Jurkat, Clone E6-1 (cell line): Measurements from ENCODE around the gene P3H3. TPM values are rescaled to one million over a fixed set of nuclear protein-coding genes. Genes with fewer than 3 reads are reported as not detected.

Experiments used
- DNase-seq: peaks from one replicate; pipeline ENCODE4 v3.0.0-alpha.2; 2011; ENCODE audit warnings: low read depth, low spot score
- H3K4me3 ChIP-seq: 2 replicates; pipeline ENCODE4 v1.5.1; 2011; ENCODE audit warnings: mild to moderate bottlenecking, low read length, control low read depth, moderate library complexity
- polyA plus RNA-seq: library from polyadenylated mRNA; unstranded; fragments of >200 nt; gene quantifications from one replicate; pipeline ENCODE4 v1.2.1, GENCODE V29; 2012; ENCODE audit warnings: missing spikeins; ENCODE audit not compliant: insufficient read length, insufficient read depth

The P3H3 gene
- polyA plus RNA-seq, result 7.4 TPM

GRCh38 chr12:6827982-6828780 lies at the start of gene P3H3:
P3H3 (plus strand) TSS chr12:6828407; CDS start chr12:6828441, 34 bp downstream.
- peak within 1 kb of the TSS; percentile 79 for H3K4me3 ChIP-seq
- DNase-seq, result no peak

GRCh38 chr12:6778574-6779550 lies 49.3 kb upstream of the P3H3 start:
- H3K4me3 ChIP-seq, result no peak overlapping the region
- DNase-seq, result peak; percentile 65

- no peak for DNase-seq
- no peak overlapping the region for H3K4me3 ChIP-seq
These were observed 48.3 kb upstream of the P3H3 start for GRCh38 chr12:6779708-6780432.

- H3K4me3 ChIP-seq, result no peak overlapping the region
- DNase-seq, result no peak
These were observed 47.6 kb upstream of the P3H3 start for GRCh38 chr12:6780573-6780972.

- H3K4me3 ChIP-seq, result peak overlapping the region; percentile 29; the same call in 1 of the 2 replicates
- DNase-seq, result no peak
These were observed 46.1 kb upstream of the P3H3 start for GRCh38 chr12:6782119-6782518.

GRCh38 chr12:6782850-6783566 lies 45.2 kb upstream of the P3H3 start:
- peak overlapping the region; percentile 29 for H3K4me3 ChIP-seq
- DNase-seq, result peak; percentile 86

GRCh38 chr12:6783828-6784227 lies 44.4 kb upstream of the P3H3 start:
- DNase-seq, result no peak
- no peak overlapping the region; the same call in 1 of the 2 replicates for H3K4me3 ChIP-seq

- no peak for DNase-seq
- H3K4me3 ChIP-seq, result no peak overlapping the region
These were observed 43.9 kb upstream of the P3H3 start for GRCh38 chr12:6784296-6784695.

- no peak overlapping the region for H3K4me3 ChIP-seq
- DNase-seq, result no peak
These were observed 43.4 kb upstream of the P3H3 start for GRCh38 chr12:6784761-6785160.

- peak; percentile 64 for DNase-seq
- peak overlapping the region; percentile 14 for H3K4me3 ChIP-seq
These were observed 41.7 kb upstream of the P3H3 start for GRCh38 chr12:6786416-6787094.

GRCh38 chr12:6787309-6787708 lies 40.9 kb upstream of the P3H3 start:
- no peak for DNase-seq
- no peak overlapping the region for H3K4me3 ChIP-seq

- peak; percentile 61 for DNase-seq
- H3K4me3 ChIP-seq, result peak within 1 kb of the TSS; percentile 47
These were observed 39.0 kb upstream of the P3H3 start, which contains the start of gene CD4 for GRCh38 chr12:6788972-6789924. CD4 (plus strand) TSS chr12:6789528; CDS start chr12:6800139, 10,611 bp downstream.

GRCh38 chr12:6790496-6791150 lies 37.6 kb upstream of the P3H3 start:
- no peak overlapping the region for H3K4me3 ChIP-seq
- no peak for DNase-seq

GRCh38 chr12:6791931-6792520 lies 36.2 kb upstream of the P3H3 start:
- peak overlapping the region; percentile 28 for H3K4me3 ChIP-seq

GRCh38 chr12:6792522-6793201 lies 35.5 kb upstream of the P3H3 start:
- H3K4me3 ChIP-seq, result peak overlapping the region; percentile 28; the same call in 1 of the 2 replicates
- peak; percentile 63 for DNase-seq

More at GRCh38 chr12:6791931-6792520, 36.2 kb upstream of the P3H3 start:
- DNase-seq, result peak; percentile 69
